ENCODE measurements around the gene GNAZ. TPM values are rescaled to one million over a fixed set of nuclear protein-coding genes. Genes with fewer than 3 reads are reported as not detected.

The GNAZ gene
- total and polyA plus RNA-seq, 2 of the 8 experiments (the other 6 are each of a cell fraction or from before 2014, with no cell fraction given): 6.6 to 9.6 TPM

GRCh38 chr22:23065069-23065451 lies 5.3 kb upstream of the GNAZ start:
- DNase-seq (ENCODE audit: low read depth in 1 of 2, low spot score in 2 of 2) (no peak), FAIRE-seq (no peak)
- 0 out of 2 replicates have a peak overlapping the region, but pooled peaks have one; percentile 39 for H2BK12ac ChIP-seq (ENCODE audit: low read depth, low read length)
- no peak overlapping the region for H3K23ac ChIP-seq (ENCODE audit: insufficient read length)
- H3K36me3 ChIP-seq (ENCODE audit: control insufficient read depth in 2 of 4, insufficient read depth in 4 of 4, low read length in 3 of 4): no peaks in the 10 kb centered on the region
- no peak overlapping the region for H3K4me3 ChIP-seq (ENCODE audit: extremely low read depth in 1 of 4, insufficient read depth in 2 of 4, low read depth in 3 of 4, low read length in 4 of 4)
- H4K20me1 ChIP-seq (replicated peaks in 1 of 2; ENCODE audit: control insufficient read depth in 1 of 2, insufficient read depth in 2 of 2, low read length in 2 of 2): no peaks in the 10 kb centered on the region
- H3K4ac ChIP-seq (replicated peaks; ENCODE audit: insufficient read length, low read depth, low read length): no peak overlapping the region
- no peak overlapping the region for H2BK120ac ChIP-seq (replicated peaks; ENCODE audit: low read depth, low read length)
- POLR2A ChIA-PET (ENCODE audit: partially characterized antibody): no interaction called here
- peaks cover 4% of the 10 kb centered on the region; the same call in 1 of the 2 replicates for H3K23me2 ChIP-seq (ENCODE audit: low read depth, low read length)
- H4K91ac ChIP-seq (replicated peaks; ENCODE audit: insufficient read length, low read length): no peak overlapping the region
- TF ChIP-seq RNF2 (IDR thresholded peaks at IDR 0.05; ENCODE audit: borderline replicate concordance, low read depth, low read length, missing control alignments, poor library complexity, severe bottlenecking) (no peak), PHF8 (conservative IDR thresholded peaks at IDR 0.05; ENCODE audit: low read depth, low read length) (no peak), FOSL1 (IDR thresholded peaks at IDR 0.05; ENCODE audit: insufficient read depth, low read depth, low read length) (no peak), RBBP5 (IDR thresholded peaks at IDR 0.05; ENCODE audit: borderline replicate concordance, low read depth, low read length) (no peak), POLR2A (IDR thresholded peaks at IDR 0.05; ENCODE audit: control extremely low read depth in 1 of 2, low read depth in 2 of 2, low read length in 2 of 2) (no peak), TAF1 (IDR thresholded peaks at IDR 0.05; ENCODE audit: low read depth, low read length) (no peak)
- H4K8ac ChIP-seq (ENCODE audit: extremely low read depth, insufficient read depth, low read length): no peak overlapping the region
- no peak overlapping the region for H2BK5ac ChIP-seq (ENCODE audit: low read depth, low read length)
- no peak overlapping the region for H3K4me2 ChIP-seq (ENCODE audit: insufficient read depth in 1 of 2, low read depth in 2 of 2, low read length in 2 of 2)
- H3K4me1 ChIP-seq (replicated peaks in 1 of 4; ENCODE audit: control insufficient read depth in 3 of 4, insufficient read depth in 4 of 4, low read length in 3 of 4): peaks cover 0 to 4% (median 0%) of the 10 kb centered on the region in 4 experiments; a peak in 3 of 7 replicates
- 0 out of 2 replicates have a peak overlapping the region, but pooled peaks have one; percentile 39 for H2AK5ac ChIP-seq (ENCODE audit: low read depth, low read length)
- CTCF ChIA-PET (ENCODE audit: partially characterized antibody): interaction anchor here (0.8 to 1.6 kb wide), 6 partner anchors 18 to 602 kb away, joined by 3 to 4 read pairs (median 3); no protein-coding TSS in a partner anchor
- no peak overlapping the region for H2AFZ ChIP-seq (ENCODE audit: low read length)
- 89% methylated on average over 3 of the region's 3 CpGs; no CpG with 5 or more reads in 1 of the 2 experiments for WGBS, 2 experiments (ENCODE audit: extremely low coverage in 1 of 2, insufficient coverage in 1 of 2, insufficient read length in 1 of 2, insufficient replicate concordance in 2 of 2, low coverage in 1 of 2, low lambda C conversion rate in 2 of 2, missing lambda C conversion rate in 1 of 2)
- no peak overlapping the region for H2BK20ac ChIP-seq (ENCODE audit: low read length)
- H3K27ac ChIP-seq (ENCODE audit: low read depth, low read length): no peak overlapping the region
- no peak overlapping the region for H4K5ac ChIP-seq (ENCODE audit: insufficient read length, low read depth, low read length)
- H3K79me1 ChIP-seq (ENCODE audit: low read depth, low read length): no peaks in the 10 kb centered on the region
- H3K79me2 ChIP-seq (ENCODE audit: control insufficient read depth in 1 of 2, insufficient read depth in 2 of 2, low read length in 2 of 2): no peaks in the 10 kb centered on the region
- no peak overlapping the region for H3K14ac ChIP-seq (ENCODE audit: insufficient read length)
- no peaks in the 10 kb centered on the region for H3K9me3 ChIP-seq (ENCODE audit: insufficient read depth in 2 of 2, low read depth in 1 of 2, low read length in 1 of 2)
- no peak overlapping the region for H3K56ac ChIP-seq (replicated peaks; ENCODE audit: insufficient read length, low read depth, low read length)
- no peak overlapping the region for H2BK15ac ChIP-seq (ENCODE audit: low read length)
- no peak overlapping the region for H3K18ac ChIP-seq (ENCODE audit: extremely low read depth, low read length)
- H3K27me3 ChIP-seq (replicated peaks in 1 of 4; ENCODE audit: control insufficient read depth in 3 of 4, extremely low read depth in 1 of 4, insufficient read depth in 3 of 4, low read length in 3 of 4): peaks cover 6 to 23% (median 21%) of the 10 kb centered on the region in 4 experiments
- H3K9ac ChIP-seq (replicated peaks in 1 of 4; ENCODE audit: extremely low read depth in 1 of 4, low read depth in 3 of 4, low read length in 3 of 4): no peak overlapping the region
